SK-N-SH (cell line): ENCODE results near the gene MPV17. TPM values are rescaled to one million over a fixed set of nuclear protein-coding genes. Genes with fewer than 3 reads are reported as not detected.

Experiments
- CTCF ChIA-PET: fragments of 300-600, 350-600 bp; formaldehyde crosslinking; extraction: SDS; loops from one replicate; lab custom pipeline; 2021; lab: Yijun Ruan, JAX
- POLR2A ChIA-PET: fragments of 350-600 bp; sonication (Branson Sonifier 250); formaldehyde crosslinking; extraction: SDS; loops from one replicate; lab custom pipeline; 2020; ENCODE audit warnings: antibody characterized with exemption, inconsistent platforms; lab: Yijun Ruan, JAX
- DNase-seq: peaks from one replicate; pipeline ENCODE4 v3.0.0; 2012
- H2AFZ ChIP-seq: fragments of 200-600 bp; sonication (generic); 2 replicates; pipeline ENCODE4 v1.8.1; 2016; ENCODE audit warnings: antibody characterized with exemption, mild to moderate bottlenecking, low read depth
- H3F3A ChIP-seq: fragments of 200-600 bp; sonication (generic); replicated peaks from 2 replicates; pipeline ENCODE3; 2016; ENCODE audit warnings: antibody characterized with exemption, mild to moderate bottlenecking; ENCODE audit not compliant: insufficient read depth
- H3K27ac ChIP-seq, 2 experiments: fragments of 200-500 bp in 1 of 2; fragments of 200-600 bp in 1 of 2; sonication (Bioruptor generic) in 1 of 2; sonication (generic), shearing (Covaris generic) in 1 of 2; 2 replicates each; pipeline versions ENCODE4 v1.5.1 to v1.6.1; 2014 to 2016; ENCODE audit warnings: low read depth in 2 of 2, inconsistent platforms in 1 of 2, low read length in 1 of 2, mild to moderate bottlenecking in 1 of 2, mixed read lengths in 1 of 2
- H3K27me3 ChIP-seq: fragments of 200-600 bp; sonication (generic), shearing (Covaris generic); 2 replicates; pipeline ENCODE4 v1.6.1; 2016; ENCODE audit warnings: mixed run types; ENCODE audit not compliant: insufficient read depth
- H3K36me3 ChIP-seq, 2 experiments: fragments of 200-500 bp in 1 of 2; fragments of 200-600 bp in 1 of 2; sonication (Bioruptor generic) in 1 of 2; sonication (generic) in 1 of 2; replicated peaks in 1 of 2; 2 replicates each; pipeline versions ENCODE3 to v1.5.1; 2014 to 2016; ENCODE audit warnings: low read length in 1 of 2, mild to moderate bottlenecking in 1 of 2; ENCODE audit not compliant: insufficient read depth in 2 of 2, control insufficient read depth in 1 of 2
- H3K4me1 ChIP-seq, 2 experiments: fragments of 200-500 bp in 1 of 2; fragments of 200-600 bp in 1 of 2; sonication (Bioruptor generic) in 1 of 2; sonication (generic), shearing (Covaris generic) in 1 of 2; 2 replicates each; pipeline versions ENCODE4 v1.5.1 to v1.6.1; 2014 to 2016; ENCODE audit warnings: low read depth in 1 of 2, low read length in 1 of 2, mixed run types in 1 of 2; ENCODE audit not compliant: insufficient read depth in 2 of 2, control insufficient read depth in 1 of 2
- H3K4me2 ChIP-seq: fragments of 200-600 bp; sonication (generic), shearing (Covaris generic); 2 replicates; pipeline ENCODE4 v1.6.1; 2017; ENCODE audit warnings: mixed run types
- H3K4me3 ChIP-seq, 2 experiments: fragments of 200-500 bp in 1 of 2; fragments of 200-600 bp in 1 of 2; sonication (Bioruptor generic) in 1 of 2; sonication (generic), shearing (Covaris generic) in 1 of 2; 2 replicates each; pipeline versions ENCODE4 v1.5.1 to v1.8.1; 2014 to 2016; ENCODE audit warnings: low read depth in 2 of 2, inconsistent platforms in 1 of 2, low read length in 1 of 2, mild to moderate bottlenecking in 1 of 2, mixed read lengths in 1 of 2, moderate library complexity in 1 of 2
- H3K79me2 ChIP-seq: fragments of 200-600 bp; sonication (generic); 2 replicates; pipeline ENCODE4 v1.8.1; 2017; ENCODE audit warnings: mild to moderate bottlenecking; ENCODE audit not compliant: insufficient read depth
- H3K9ac ChIP-seq: fragments of 200-600 bp; sonication (generic); 2 replicates; pipeline ENCODE4 v1.6.1; 2017; ENCODE audit warnings: mixed run types
- H3K9me2 ChIP-seq: fragments of 200-600 bp; sonication (generic); 2 replicates; pipeline ENCODE4 v1.6.1; 2017; ENCODE audit warnings: mixed run types
- H3K9me3 ChIP-seq: fragments of 200-600 bp; sonication (generic); 2 replicates; pipeline ENCODE4 v1.6.1; 2017; ENCODE audit warnings: mixed run types, mild to moderate bottlenecking, moderate library complexity
- H4K20me1 ChIP-seq: fragments of 200-600 bp; sonication (generic); 2 replicates; pipeline ENCODE4 v1.6.1; 2017; ENCODE audit warnings: mild to moderate bottlenecking, mixed run types; ENCODE audit not compliant: insufficient read depth
- CHD2 ChIP-seq: fragments of 150-350 bp; IDR thresholded peaks from 2 replicates; pipeline ENCODE4 v1.6.1; 2018; ENCODE audit warnings: low read length; ENCODE audit not compliant: partially characterized antibody
- EZH2phosphoT487 ChIP-seq: fragments of 200-600 bp; sonication (generic); IDR thresholded peaks from 2 replicates; pipeline ENCODE4 v1.6.1; 2017; ENCODE audit warnings: low read depth, mixed run types, mild to moderate bottlenecking, antibody characterized with exemption, moderate library complexity, borderline replicate concordance
- FOXJ3 ChIP-seq: sonication (generic); formaldehyde crosslinking; IDR thresholded peaks from 2 replicates; pipeline ENCODE4 v1.5.1; 2020; ENCODE audit warnings: mild to moderate bottlenecking, missing genetic modification reagents
- FOXM1 ChIP-seq: IDR thresholded peaks from 2 replicates; pipeline ENCODE4 v1.4.0; 2012; ENCODE audit warnings: low read depth, mild to moderate bottlenecking
- GATA2 ChIP-seq: sonication (generic); formaldehyde crosslinking; IDR thresholded peaks from 2 replicates; pipeline ENCODE4 v1.5.0; 2020; ENCODE audit warnings: mild to moderate bottlenecking, missing genetic modification reagents
- JUND ChIP-seq: IDR thresholded peaks from 2 replicates; pipeline ENCODE4 v1.4.0; 2012
- MAX ChIP-seq: IDR thresholded peaks from 2 replicates; pipeline ENCODE4 v1.4.0; 2012; ENCODE audit warnings: low read depth
- MEF2A ChIP-seq: IDR thresholded peaks from 2 replicates; pipeline ENCODE4 v1.4.0; 2012; ENCODE audit warnings: low read depth, borderline replicate concordance
- MXI1 ChIP-seq: IDR thresholded peaks from 2 replicates; pipeline ENCODE4 v1.6.1; 2012; ENCODE audit warnings: mild to moderate bottlenecking, low read depth, low read length, improper control_type of control experiment
- NFIC ChIP-seq: IDR thresholded peaks from 2 replicates; pipeline ENCODE4 v1.4.0; 2012; ENCODE audit warnings: borderline replicate concordance
- RCOR1 ChIP-seq: fragments of 150-350 bp; IDR thresholded peaks from 2 replicates; pipeline ENCODE4 v1.6.1; 2017; ENCODE audit warnings: antibody characterized with exemption, low read length
- REST ChIP-seq: IDR thresholded peaks from 2 replicates; pipeline ENCODE4 v1.6.1; 2012; ENCODE audit warnings: mild to moderate bottlenecking, low read depth, low read length, moderate library complexity
- RXRA ChIP-seq: IDR thresholded peaks from 2 replicates; pipeline ENCODE4 v1.4.0; 2012; ENCODE audit warnings: low read depth, mild to moderate bottlenecking, borderline replicate concordance
- SIN3A ChIP-seq: IDR thresholded peaks from 2 replicates; pipeline ENCODE4 v1.6.1; 2012; ENCODE audit warnings: low read depth, mild to moderate bottlenecking, low read length, moderate library complexity, borderline replicate concordance
- TAF1 ChIP-seq: IDR thresholded peaks from 2 replicates; pipeline ENCODE4 v1.6.1; 2012; ENCODE audit warnings: low read depth, mild to moderate bottlenecking, low read length, moderate library complexity, borderline replicate concordance
- TEAD4 ChIP-seq: IDR thresholded peaks from 2 replicates; pipeline ENCODE4 v1.4.0; 2012; ENCODE audit warnings: mild to moderate bottlenecking, borderline replicate concordance; ENCODE audit not compliant: insufficient read depth
- USF1 ChIP-seq: IDR thresholded peaks from 2 replicates; pipeline ENCODE4 v1.4.0; 2012; ENCODE audit warnings: low read depth, borderline replicate concordance
- USF2 ChIP-seq: fragments of 150-350 bp; IDR thresholded peaks from 2 replicates; pipeline ENCODE4 v1.6.1; 2017; ENCODE audit warnings: antibody characterized with exemption, low read length, low read depth, borderline replicate concordance
- WGBS: methylation state at CpG from one replicate; pipeline ENCODE4 v1.1.6; 2017; ENCODE audit warnings: low lambda C conversion rate; 5-methylcytosine and 5-hydroxymethylcytosine counted together
- polyA plus RNA-seq, 3 experiments: library from polyadenylated mRNA; depleted of rRNA; stranded (reverse); fragments of >200 nt; gene quantifications; 2 replicates each; pipeline ENCODE4 v1.2.3, GENCODE V29; 2012

MPV17 gene
- polyA plus RNA-seq, 1 of the 3 experiments (the other 2 are of a cell fraction): 255 TPM

- Histone ChIP-seq H3K9me3 (no peaks in the 10 kb centered on the region), H3K9me2 (no peaks in the 10 kb centered on the region), H3K4me3 (no peak overlapping the region), H2AFZ (no peak overlapping the region), H3K9ac (no peak overlapping the region), H3K36me3 (no peaks in the 10 kb centered on the region), H3F3A (peaks cover 18% of the 10 kb centered on the region)
- WGBS: 94% methylated on average over 5 of the region's 5 CpGs
- no peak for DNase-seq
- TF ChIP-seq SIN3A: no peak
- TF ChIP-seq TEAD4: no peak
- no peak for TF ChIP-seq CHD2
- TF ChIP-seq NFIC: no peak
- TF ChIP-seq TAF1: no peak
- TF ChIP-seq USF2: no peak
- no peak for TF ChIP-seq GATA2 (CRISPR knock-in tag)
- no peak for TF ChIP-seq FOXJ3 (CRISPR knock-in tag)
- TF ChIP-seq, all 33 proteins: peak for 0
- no peaks in the 10 kb centered on the region for H4K20me1 ChIP-seq
- no peak overlapping the region for H3K27ac ChIP-seq
- no peak overlapping the region for H3K4me2 ChIP-seq
- H3K79me2 ChIP-seq: no peaks in the 10 kb centered on the region
- peaks cover 2 to 13% of the 10 kb centered on the region in 2 experiments; a peak in 3 of 4 replicates for H3K4me1 ChIP-seq
- H3K27me3 ChIP-seq: no peaks in the 10 kb centered on the region
- CTCF ChIA-PET: interaction anchor here (4.3 to 18.7 kb wide), 4 partner anchors 9 to 329 kb away, joined by 17 to 392 read pairs (median 204); partner anchors contain the start of genes SLC30A3, TRIM54 and UCN
- POLR2A ChIA-PET: no interaction called here
Observed at GRCh38 chr2:27290549-27290948, 32.3 kb downstream of the MPV17 start.

- no peak overlapping the region for H3K4me2 ChIP-seq
- H3K4me1 ChIP-seq: peaks cover 2 to 10% of the 10 kb centered on the region in 2 experiments; a peak in 3 of 4 replicates
- WGBS: 16% methylated on average over 3 of the region's 3 CpGs
- H4K20me1 ChIP-seq: no peaks in the 10 kb centered on the region
- no peak for DNase-seq
- no peak for TF ChIP-seq MAX
- no peak for TF ChIP-seq MEF2A
- TF ChIP-seq EZH2phosphoT487: no peak
- no peak for TF ChIP-seq CHD2
- no peak for TF ChIP-seq GATA2 (CRISPR knock-in tag)
- no peak for TF ChIP-seq USF1
- TF ChIP-seq JUND: no peak
- no peak for TF ChIP-seq SIN3A
- no peak for TF ChIP-seq MXI1
- TF ChIP-seq RCOR1: no peak
- no peak for TF ChIP-seq FOXM1
- no peak for TF ChIP-seq RXRA
- no peak for TF ChIP-seq REST
- H3K79me2 ChIP-seq: no peaks in the 10 kb centered on the region
- H2AFZ ChIP-seq: no peak overlapping the region
- no peaks in the 10 kb centered on the region for H3K36me3 ChIP-seq
- H3K9ac ChIP-seq: no peak overlapping the region
- no peak overlapping the region for H3K27ac ChIP-seq
- no peak overlapping the region for H3K4me3 ChIP-seq
- ChIA-PET POLR2A (no interaction called here), CTCF (interaction anchor here (1.1 to 18.7 kb wide), 4 partner anchors 7 to 21 kb away, joined by 3 to 392 read pairs (median 204); partner anchors contain the start of genes SLC30A3, TRIM54 and UCN)
- H3K9me2 ChIP-seq: no peaks in the 10 kb centered on the region
- H3F3A ChIP-seq: peaks cover 10% of the 10 kb centered on the region
- H3K27me3 ChIP-seq: no peaks in the 10 kb centered on the region
- no peaks in the 10 kb centered on the region for H3K9me3 ChIP-seq
Observed at GRCh38 chr2:27288610-27289009, 34.3 kb downstream of the MPV17 start.
